HepG2 (cell line): Measurements from ENCODE around the gene SIGLEC9. TPM values are rescaled to one million over a fixed set of nuclear protein-coding genes. Genes with fewer than 3 reads are reported as not detected.

ENCODE experiments used
- ATF3 ChIP-seq: sonication (generic); formaldehyde crosslinking; IDR thresholded peaks from 2 replicates; pipeline ENCODE4 v1.4.0; 2020; ENCODE audit warnings: missing genetic modification reagents
- JDP2 ChIP-seq: sonication (generic); formaldehyde crosslinking; IDR thresholded peaks from 2 replicates; pipeline ENCODE4 v1.8.1; 2022; ENCODE audit warnings: missing genetic modification reagents, borderline replicate concordance
- MEF2D ChIP-seq: sonication (generic); formaldehyde crosslinking; IDR thresholded peaks from 2 replicates; pipeline ENCODE4 v1.5.1; 2020; ENCODE audit warnings: mild to moderate bottlenecking, missing genetic modification reagents
- PCBP1 ChIP-seq: fragments of 200-400 bp; formaldehyde crosslinking; IDR thresholded peaks from 2 replicates; pipeline ENCODE4 v1.6.1; 2017; ENCODE audit warnings: mild to moderate bottlenecking, low read depth, low read length, borderline replicate concordance
- TERF1 ChIP-seq: sonication (generic); formaldehyde crosslinking; IDR thresholded peaks from 2 replicates; pipeline ENCODE4 v1.8.0; 2022; ENCODE audit warnings: mild to moderate bottlenecking, missing genetic modification reagents, moderate library complexity
- ZNF18 ChIP-seq: sonication (generic); formaldehyde crosslinking; IDR thresholded peaks from 2 replicates; pipeline ENCODE4 v1.8.0; 2022; ENCODE audit warnings: mild to moderate bottlenecking, missing genetic modification reagents; ENCODE audit not compliant: insufficient replicate concordance
- ZNF414 ChIP-seq: sonication (generic); formaldehyde crosslinking; IDR thresholded peaks from 2 replicates; pipeline ENCODE4 v1.5.0; 2020; ENCODE audit warnings: missing genetic modification reagents
- ZNF800 ChIP-seq: sonication (generic); formaldehyde crosslinking; IDR thresholded peaks from 2 replicates; pipeline ENCODE4 v1.4.0; 2020; ENCODE audit warnings: missing genetic modification reagents
- polyA plus RNA-seq, 8 experiments: library from polyadenylated mRNA; depleted of rRNA in 3 of 8; stranded (reverse) in 7 of 8; unstranded in 1 of 8; fragments of >200 nt; fragmentation: Illumina TruSeq in 4 of 8; extraction: Trizol in 4 of 8; gene quantifications; 2 replicates each; pipeline versions ENCODE4 v1.2.1 to v1.2.3, GENCODE V29; 2011 to 2016; ENCODE audit warnings: low read depth in 4 of 8, missing spikeins in 1 of 8, mixed read lengths in 1 of 8; ENCODE audit not compliant: insufficient read depth in 1 of 8
- total RNA-seq, 5 experiments: library from RNA; depleted of rRNA; stranded (reverse); fragments of >200 nt; fragmentation: Illumina TruSeq; extraction: Trizol; gene quantifications; 2 replicates each; pipeline ENCODE4 v1.2.3, GENCODE V29; 2016; ENCODE audit warnings: low read depth in 1 of 5
- TF ChIP-seq, protein P1 (sequence below): sonication (generic); formaldehyde crosslinking; IDR thresholded peaks from 2 replicates; pipeline ENCODE4 v1.4.0; 2020; ENCODE audit warnings: missing genetic modification reagents, borderline replicate concordance
- TF ChIP-seq, protein P2 (sequence below): sonication (generic); formaldehyde crosslinking; IDR thresholded peaks from 2 replicates; pipeline ENCODE4 v1.5.1; 2020; ENCODE audit warnings: mild to moderate bottlenecking, missing genetic modification reagents, borderline replicate concordance

Gene SIGLEC9
- total and polyA plus RNA-seq, 2 of the 13 experiments (the other 11 are each of a cell fraction or from before 2014, with no cell fraction given) = not detected

GRCh38 chr19:51108066-51108804, 16.5 kb upstream of the SIGLEC9 start, which contains the start of gene CTU1 (continued):
- TF ChIP-seq, protein P1, sequence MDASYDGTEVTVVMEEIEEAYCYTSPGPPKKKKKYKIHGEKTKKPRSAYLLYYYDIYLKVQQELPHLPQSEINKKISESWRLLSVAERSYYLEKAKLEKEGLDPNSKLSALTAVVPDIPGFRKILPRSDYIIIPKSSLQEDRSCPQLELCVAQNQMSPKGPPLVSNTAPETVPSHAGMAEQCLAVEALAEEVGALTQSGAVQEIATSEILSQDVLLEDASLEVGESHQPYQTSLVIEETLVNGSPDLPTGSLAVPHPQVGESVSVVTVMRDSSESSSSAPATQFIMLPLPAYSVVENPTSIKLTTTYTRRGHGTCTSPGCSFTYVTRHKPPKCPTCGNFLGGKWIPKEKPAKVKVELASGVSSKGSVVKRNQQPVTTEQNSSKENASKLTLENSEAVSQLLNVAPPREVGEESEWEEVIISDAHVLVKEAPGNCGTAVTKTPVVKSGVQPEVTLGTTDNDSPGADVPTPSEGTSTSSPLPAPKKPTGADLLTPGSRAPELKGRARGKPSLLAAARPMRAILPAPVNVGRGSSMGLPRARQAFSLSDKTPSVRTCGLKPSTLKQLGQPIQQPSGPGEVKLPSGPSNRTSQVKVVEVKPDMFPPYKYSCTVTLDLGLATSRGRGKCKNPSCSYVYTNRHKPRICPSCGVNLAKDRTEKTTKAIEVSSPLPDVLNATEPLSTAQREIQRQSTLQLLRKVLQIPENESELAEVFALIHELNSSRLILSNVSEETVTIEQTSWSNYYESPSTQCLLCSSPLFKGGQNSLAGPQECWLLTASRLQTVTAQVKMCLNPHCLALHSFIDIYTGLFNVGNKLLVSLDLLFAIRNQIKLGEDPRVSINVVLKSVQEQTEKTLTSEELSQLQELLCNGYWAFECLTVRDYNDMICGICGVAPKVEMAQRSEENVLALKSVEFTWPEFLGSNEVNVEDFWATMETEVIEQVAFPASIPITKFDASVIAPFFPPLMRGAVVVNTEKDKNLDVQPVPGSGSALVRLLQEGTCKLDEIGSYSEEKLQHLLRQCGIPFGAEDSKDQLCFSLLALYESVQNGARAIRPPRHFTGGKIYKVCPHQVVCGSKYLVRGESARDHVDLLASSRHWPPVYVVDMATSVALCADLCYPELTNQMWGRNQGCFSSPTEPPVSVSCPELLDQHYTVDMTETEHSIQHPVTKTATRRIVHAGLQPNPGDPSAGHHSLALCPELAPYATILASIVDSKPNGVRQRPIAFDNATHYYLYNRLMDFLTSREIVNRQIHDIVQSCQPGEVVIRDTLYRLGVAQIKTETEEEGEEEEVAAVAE = peak; percentile 54; the same call in 1 of the 2 replicates
- TF ChIP-seq MEF2D (CRISPR knock-in tag) (peak; percentile 35; the same call in 1 of the 2 replicates), PCBP1 (0 out of 2 replicates have a peak, but pooled peaks have one; percentile 62), TERF1 (no peak), ZNF414 (CRISPR knock-in tag) (0 out of 2 replicates have a peak, but pooled peaks have one; percentile 53), ATF3 (CRISPR knock-in tag) (peak; percentile 31; the same call in 1 of the 2 replicates), ZNF18 (CRISPR knock-in tag) (no peak), JDP2 (CRISPR knock-in tag) (no peak), ZNF800 (CRISPR knock-in tag) (0 out of 2 replicates have a peak, but pooled peaks have one; percentile 38)
- TF ChIP-seq, protein P2, sequence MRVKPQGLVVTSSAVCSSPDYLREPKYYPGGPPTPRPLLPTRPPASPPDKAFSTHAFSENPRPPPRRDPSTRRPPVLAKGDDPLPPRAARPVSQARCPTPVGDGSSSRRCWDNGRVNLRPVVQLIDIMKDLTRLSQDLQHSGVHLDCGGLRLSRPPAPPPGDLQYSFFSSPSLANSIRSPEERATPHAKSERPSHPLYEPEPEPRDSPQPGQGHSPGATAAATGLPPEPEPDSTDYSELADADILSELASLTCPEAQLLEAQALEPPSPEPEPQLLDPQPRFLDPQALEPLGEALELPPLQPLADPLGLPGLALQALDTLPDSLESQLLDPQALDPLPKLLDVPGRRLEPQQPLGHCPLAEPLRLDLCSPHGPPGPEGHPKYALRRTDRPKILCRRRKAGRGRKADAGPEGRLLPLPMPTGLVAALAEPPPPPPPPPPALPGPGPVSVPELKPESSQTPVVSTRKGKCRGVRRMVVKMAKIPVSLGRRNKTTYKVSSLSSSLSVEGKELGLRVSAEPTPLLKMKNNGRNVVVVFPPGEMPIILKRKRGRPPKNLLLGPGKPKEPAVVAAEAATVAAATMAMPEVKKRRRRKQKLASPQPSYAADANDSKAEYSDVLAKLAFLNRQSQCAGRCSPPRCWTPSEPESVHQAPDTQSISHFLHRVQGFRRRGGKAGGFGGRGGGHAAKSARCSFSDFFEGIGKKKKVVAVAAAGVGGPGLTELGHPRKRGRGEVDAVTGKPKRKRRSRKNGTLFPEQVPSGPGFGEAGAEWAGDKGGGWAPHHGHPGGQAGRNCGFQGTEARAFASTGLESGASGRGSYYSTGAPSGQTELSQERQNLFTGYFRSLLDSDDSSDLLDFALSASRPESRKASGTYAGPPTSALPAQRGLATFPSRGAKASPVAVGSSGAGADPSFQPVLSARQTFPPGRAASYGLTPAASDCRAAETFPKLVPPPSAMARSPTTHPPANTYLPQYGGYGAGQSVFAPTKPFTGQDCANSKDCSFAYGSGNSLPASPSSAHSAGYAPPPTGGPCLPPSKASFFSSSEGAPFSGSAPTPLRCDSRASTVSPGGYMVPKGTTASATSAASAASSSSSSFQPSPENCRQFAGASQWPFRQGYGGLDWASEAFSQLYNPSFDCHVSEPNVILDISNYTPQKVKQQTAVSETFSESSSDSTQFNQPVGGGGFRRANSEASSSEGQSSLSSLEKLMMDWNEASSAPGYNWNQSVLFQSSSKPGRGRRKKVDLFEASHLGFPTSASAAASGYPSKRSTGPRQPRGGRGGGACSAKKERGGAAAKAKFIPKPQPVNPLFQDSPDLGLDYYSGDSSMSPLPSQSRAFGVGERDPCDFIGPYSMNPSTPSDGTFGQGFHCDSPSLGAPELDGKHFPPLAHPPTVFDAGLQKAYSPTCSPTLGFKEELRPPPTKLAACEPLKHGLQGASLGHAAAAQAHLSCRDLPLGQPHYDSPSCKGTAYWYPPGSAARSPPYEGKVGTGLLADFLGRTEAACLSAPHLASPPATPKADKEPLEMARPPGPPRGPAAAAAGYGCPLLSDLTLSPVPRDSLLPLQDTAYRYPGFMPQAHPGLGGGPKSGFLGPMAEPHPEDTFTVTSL = no peak
